Neural cell (in vitro differentiated cells): ENCODE data around the gene WNT7B.

Source experiments
- CTCF ChIP-seq: fragments of 450-650 bp; IDR thresholded peaks from 2 replicates; pipeline ENCODE4 v1.5.1; 2014; ENCODE audit warnings: antibody characterized with exemption, mild to moderate bottlenecking, moderate library complexity; ENCODE audit not compliant: poor library complexity, severe bottlenecking
- EZH2 ChIP-seq: fragments of 200-600, 300-800 bp; shearing (Covaris generic), sonication (generic); IDR thresholded peaks from 2 replicates; pipeline ENCODE4 v1.6.1; 2014; ENCODE audit warnings: antibody characterized with exemption, low read length, borderline replicate concordance, mild to moderate bottlenecking; ENCODE audit not compliant: insufficient read depth, poor library complexity, severe bottlenecking
- POLR2AphosphoS5 ChIP-seq: IDR thresholded peaks from 2 replicates; pipeline ENCODE4 v1.6.1; 2012

GRCh38 chr22:46023558-46023981 is 46.6 kb upstream of the WNT7B start:
- TF ChIP-seq EZH2 (no peak), POLR2AphosphoS5 (no peak), CTCF (no peak)
